SK-N-SH (cell line): ENCODE data around the gene ASXL3. TPM values are rescaled to one million over a fixed set of nuclear protein-coding genes. Genes with fewer than 3 reads are reported as not detected.

ENCODE experiments used
- CTCF ChIA-PET: fragments of 300-600, 350-600 bp; formaldehyde crosslinking; extraction: SDS; loops from one replicate; lab custom pipeline; 2021; lab: Yijun Ruan, JAX
- POLR2A ChIA-PET: fragments of 350-600 bp; sonication (Branson Sonifier 250); formaldehyde crosslinking; extraction: SDS; loops from one replicate; lab custom pipeline; 2020; ENCODE audit warnings: antibody characterized with exemption, inconsistent platforms; lab: Yijun Ruan, JAX
- DNase-seq: peaks from one replicate; pipeline ENCODE4 v3.0.0; 2012
- H2AFZ ChIP-seq: fragments of 200-600 bp; sonication (generic); 2 replicates; pipeline ENCODE4 v1.8.1; 2016; ENCODE audit warnings: antibody characterized with exemption, mild to moderate bottlenecking, low read depth
- H3F3A ChIP-seq: fragments of 200-600 bp; sonication (generic); replicated peaks from 2 replicates; pipeline ENCODE3; 2016; ENCODE audit warnings: antibody characterized with exemption, mild to moderate bottlenecking; ENCODE audit not compliant: insufficient read depth
- H3K27ac ChIP-seq, 2 experiments: fragments of 200-500 bp in 1 of 2; fragments of 200-600 bp in 1 of 2; sonication (Bioruptor generic) in 1 of 2; sonication (generic), shearing (Covaris generic) in 1 of 2; 2 replicates each; pipeline versions ENCODE4 v1.5.1 to v1.6.1; 2014 to 2016; ENCODE audit warnings: low read depth in 2 of 2, inconsistent platforms in 1 of 2, low read length in 1 of 2, mild to moderate bottlenecking in 1 of 2, mixed read lengths in 1 of 2
- H3K27me3 ChIP-seq: fragments of 200-600 bp; sonication (generic), shearing (Covaris generic); 2 replicates; pipeline ENCODE4 v1.6.1; 2016; ENCODE audit warnings: mixed run types; ENCODE audit not compliant: insufficient read depth
- H3K36me3 ChIP-seq, 2 experiments: fragments of 200-500 bp in 1 of 2; fragments of 200-600 bp in 1 of 2; sonication (Bioruptor generic) in 1 of 2; sonication (generic) in 1 of 2; replicated peaks in 1 of 2; 2 replicates each; pipeline versions ENCODE3 to v1.5.1; 2014 to 2016; ENCODE audit warnings: low read length in 1 of 2, mild to moderate bottlenecking in 1 of 2; ENCODE audit not compliant: insufficient read depth in 2 of 2, control insufficient read depth in 1 of 2
- H3K4me1 ChIP-seq, 2 experiments: fragments of 200-500 bp in 1 of 2; fragments of 200-600 bp in 1 of 2; sonication (Bioruptor generic) in 1 of 2; sonication (generic), shearing (Covaris generic) in 1 of 2; 2 replicates each; pipeline versions ENCODE4 v1.5.1 to v1.6.1; 2014 to 2016; ENCODE audit warnings: low read depth in 1 of 2, low read length in 1 of 2, mixed run types in 1 of 2; ENCODE audit not compliant: insufficient read depth in 2 of 2, control insufficient read depth in 1 of 2
- H3K4me2 ChIP-seq: fragments of 200-600 bp; sonication (generic), shearing (Covaris generic); 2 replicates; pipeline ENCODE4 v1.6.1; 2017; ENCODE audit warnings: mixed run types
- H3K4me3 ChIP-seq, 2 experiments: fragments of 200-500 bp in 1 of 2; fragments of 200-600 bp in 1 of 2; sonication (Bioruptor generic) in 1 of 2; sonication (generic), shearing (Covaris generic) in 1 of 2; 2 replicates each; pipeline versions ENCODE4 v1.5.1 to v1.8.1; 2014 to 2016; ENCODE audit warnings: low read depth in 2 of 2, inconsistent platforms in 1 of 2, low read length in 1 of 2, mild to moderate bottlenecking in 1 of 2, mixed read lengths in 1 of 2, moderate library complexity in 1 of 2
- H3K79me2 ChIP-seq: fragments of 200-600 bp; sonication (generic); 2 replicates; pipeline ENCODE4 v1.8.1; 2017; ENCODE audit warnings: mild to moderate bottlenecking; ENCODE audit not compliant: insufficient read depth
- H3K9ac ChIP-seq: fragments of 200-600 bp; sonication (generic); 2 replicates; pipeline ENCODE4 v1.6.1; 2017; ENCODE audit warnings: mixed run types
- H3K9me2 ChIP-seq: fragments of 200-600 bp; sonication (generic); 2 replicates; pipeline ENCODE4 v1.6.1; 2017; ENCODE audit warnings: mixed run types
- H3K9me3 ChIP-seq: fragments of 200-600 bp; sonication (generic); 2 replicates; pipeline ENCODE4 v1.6.1; 2017; ENCODE audit warnings: mixed run types, mild to moderate bottlenecking, moderate library complexity
- H4K20me1 ChIP-seq: fragments of 200-600 bp; sonication (generic); 2 replicates; pipeline ENCODE4 v1.6.1; 2017; ENCODE audit warnings: mild to moderate bottlenecking, mixed run types; ENCODE audit not compliant: insufficient read depth
- CHD2 ChIP-seq: fragments of 150-350 bp; IDR thresholded peaks from 2 replicates; pipeline ENCODE4 v1.6.1; 2018; ENCODE audit warnings: low read length; ENCODE audit not compliant: partially characterized antibody
- CTCF ChIP-seq: fragments of 200-600 bp; sonication (generic); IDR thresholded peaks from 2 replicates; pipeline ENCODE4 v1.6.1; 2017; ENCODE audit warnings: antibody characterized with exemption, mild to moderate bottlenecking, moderate library complexity
- EZH2phosphoT487 ChIP-seq: fragments of 200-600 bp; sonication (generic); IDR thresholded peaks from 2 replicates; pipeline ENCODE4 v1.6.1; 2017; ENCODE audit warnings: low read depth, mixed run types, mild to moderate bottlenecking, antibody characterized with exemption, moderate library complexity, borderline replicate concordance
- FOSL2 ChIP-seq: IDR thresholded peaks from 2 replicates; pipeline ENCODE4 v1.4.0; 2012; ENCODE audit warnings: low read depth, mild to moderate bottlenecking, moderate library complexity, borderline replicate concordance
- FOXM1 ChIP-seq: IDR thresholded peaks from 2 replicates; pipeline ENCODE4 v1.4.0; 2012; ENCODE audit warnings: low read depth, mild to moderate bottlenecking
- GABPA ChIP-seq: IDR thresholded peaks from 2 replicates; pipeline ENCODE4 v1.4.0; 2012; ENCODE audit warnings: low read depth, mild to moderate bottlenecking
- GATA2 ChIP-seq: sonication (generic); formaldehyde crosslinking; IDR thresholded peaks from 2 replicates; pipeline ENCODE4 v1.5.0; 2020; ENCODE audit warnings: mild to moderate bottlenecking, missing genetic modification reagents
- JUND ChIP-seq: IDR thresholded peaks from 2 replicates; pipeline ENCODE4 v1.4.0; 2012
- MAX ChIP-seq: IDR thresholded peaks from 2 replicates; pipeline ENCODE4 v1.4.0; 2012; ENCODE audit warnings: low read depth
- MXI1 ChIP-seq: IDR thresholded peaks from 2 replicates; pipeline ENCODE4 v1.6.1; 2012; ENCODE audit warnings: mild to moderate bottlenecking, low read depth, low read length, improper control_type of control experiment
- NRF1 ChIP-seq: IDR thresholded peaks from 2 replicates; pipeline ENCODE4 v1.6.1; 2012; ENCODE audit warnings: low read depth, mild to moderate bottlenecking, low read length
- POLR2AphosphoS5 ChIP-seq: IDR thresholded peaks from 2 replicates; pipeline ENCODE4 v1.6.1; 2012; ENCODE audit warnings: low read depth, low read length
- RAD21 ChIP-seq: IDR thresholded peaks from 2 replicates; pipeline ENCODE4 v1.6.1; 2012; ENCODE audit warnings: mild to moderate bottlenecking, low read length
- SIN3A ChIP-seq: IDR thresholded peaks from 2 replicates; pipeline ENCODE4 v1.6.1; 2012; ENCODE audit warnings: low read depth, mild to moderate bottlenecking, low read length, moderate library complexity, borderline replicate concordance
- SMC3 ChIP-seq: IDR thresholded peaks from 2 replicates; pipeline ENCODE4 v1.6.1; 2012; ENCODE audit warnings: low read depth, low read length, improper control_type of control experiment
- TAF1 ChIP-seq: IDR thresholded peaks from 2 replicates; pipeline ENCODE4 v1.6.1; 2012; ENCODE audit warnings: low read depth, mild to moderate bottlenecking, low read length, moderate library complexity, borderline replicate concordance
- TCF12 ChIP-seq: IDR thresholded peaks from 2 replicates; pipeline ENCODE4 v1.4.0; 2012
- TEAD4 ChIP-seq: IDR thresholded peaks from 2 replicates; pipeline ENCODE4 v1.4.0; 2012; ENCODE audit warnings: mild to moderate bottlenecking, borderline replicate concordance; ENCODE audit not compliant: insufficient read depth
- USF2 ChIP-seq: fragments of 150-350 bp; IDR thresholded peaks from 2 replicates; pipeline ENCODE4 v1.6.1; 2017; ENCODE audit warnings: antibody characterized with exemption, low read length, low read depth, borderline replicate concordance
- ZBTB33 ChIP-seq: IDR thresholded peaks from 2 replicates; pipeline ENCODE4 v1.4.0; 2012; ENCODE audit warnings: low read depth, borderline replicate concordance
- WGBS: methylation state at CpG from one replicate; pipeline ENCODE4 v1.1.6; 2017; ENCODE audit warnings: low lambda C conversion rate; 5-methylcytosine and 5-hydroxymethylcytosine counted together
- polyA plus RNA-seq, 3 experiments: library from polyadenylated mRNA; depleted of rRNA; stranded (reverse); fragments of >200 nt; gene quantifications; 2 replicates each; pipeline ENCODE4 v1.2.3, GENCODE V29; 2012

Gene ASXL3
- polyA plus RNA-seq, 1 of the 3 experiments (the other 2 are of a cell fraction): not detected

- no peak overlapping the region for H3K4me3 ChIP-seq
- no peak overlapping the region for H3K4me2 ChIP-seq
- H3K27ac ChIP-seq: no peak overlapping the region
- H4K20me1 ChIP-seq: no peaks in the 10 kb centered on the region
- TF ChIP-seq SMC3 (no peak), TCF12 (no peak), CHD2 (no peak)
- no peaks in the 10 kb centered on the region for H3K9me3 ChIP-seq
- H3F3A ChIP-seq: no peaks in the 10 kb centered on the region
- ChIA-PET CTCF (no interaction called here), POLR2A (no interaction called here)
- no peaks in the 10 kb centered on the region for H3K27me3 ChIP-seq
- DNase-seq: no peak
- no peaks in the 10 kb centered on the region for H3K36me3 ChIP-seq
- H3K9me2 ChIP-seq: no peaks in the 10 kb centered on the region
- no peak overlapping the region for H2AFZ ChIP-seq
- 23% methylated on average over 2 of the region's 2 CpGs for WGBS
- H3K9ac ChIP-seq: no peak overlapping the region
- H3K79me2 ChIP-seq: no peaks in the 10 kb centered on the region
- H3K4me1 ChIP-seq: no peaks in the 10 kb centered on the region
Measured at GRCh38 chr18:33717339-33717738, 139.3 kb downstream of the ASXL3 start.

- Histone ChIP-seq H3K27ac (no peak overlapping the region), H3K9ac (no peak overlapping the region), H3K4me2 (no peak overlapping the region), H3K9me2 (no peaks in the 10 kb centered on the region), H3K4me3 (no peak overlapping the region), H3K36me3 (no peaks in the 10 kb centered on the region), H3K27me3 (no peaks in the 10 kb centered on the region), H3K9me3 (no peaks in the 10 kb centered on the region), H3K79me2 (no peaks in the 10 kb centered on the region), H4K20me1 (no peaks in the 10 kb centered on the region), H2AFZ (no peak overlapping the region), H3F3A (no peaks in the 10 kb centered on the region), H3K4me1 (no peaks in the 10 kb centered on the region)
- WGBS: 33% methylated on average over 2 of the region's 2 CpGs
- POLR2A ChIA-PET: no interaction called here
- DNase-seq: no peak
- CTCF ChIA-PET: interaction anchor here (1.0 kb wide), 1 partner anchor 25 kb away, joined by 3 read pairs; no protein-coding TSS in a partner anchor
- TF ChIP-seq MXI1: no peak
- no peak for TF ChIP-seq JUND
- no peak for TF ChIP-seq SIN3A
- TF ChIP-seq TCF12: no peak
- TF ChIP-seq GATA2 (CRISPR knock-in tag): no peak
- no peak for TF ChIP-seq GABPA
- no peak for TF ChIP-seq CTCF
- TF ChIP-seq TAF1: no peak
- no peak for TF ChIP-seq MAX
- TF ChIP-seq USF2: no peak
- no peak for TF ChIP-seq TEAD4
- TF ChIP-seq EZH2phosphoT487: no peak
- no peak for TF ChIP-seq RAD21
- TF ChIP-seq NRF1: no peak
- TF ChIP-seq FOXM1: no peak
- TF ChIP-seq FOSL2: no peak
- TF ChIP-seq ZBTB33: no peak
- TF ChIP-seq POLR2AphosphoS5: no peak
Measured at GRCh38 chr18:33720133-33720532, 142.1 kb downstream of the ASXL3 start.
